Superior temporal gyrus (tissue), 1 donor: ENCODE results near the gene ARHGEF7.
"Not testable (repeated sequence)": the region's sequence is repeated elsewhere in the genome, so short reads cannot be mapped to it uniquely, and the experiment has no call there.

Experiments used
- DNase-seq: peaks from one replicate; pipeline ENCODE4 v3.0.0-alpha.2; 2016; ENCODE audit errors: extremely low spot score

The ARHGEF7 gene

GRCh38 chr13:111198732-111199378 is 83.7 kb downstream of the ARHGEF7 start:
- DNase-seq: not testable (repeated sequence)

- no peak for DNase-seq
Measured at GRCh38 chr13:111201304-111201940, 86.3 kb downstream of the ARHGEF7 start.

- DNase-seq: no peak
Measured at GRCh38 chr13:111202156-111202621, 87.1 kb downstream of the ARHGEF7 start.

GRCh38 chr13:111202745-111203144 is 87.6 kb downstream of the ARHGEF7 start:
- peak; percentile 75 for DNase-seq

- peak; percentile 14 for DNase-seq
Measured at GRCh38 chr13:111203736-111204389, 88.8 kb downstream of the ARHGEF7 start.

GRCh38 chr13:111204438-111205177 is 89.5 kb downstream of the ARHGEF7 start:
- peak; percentile 19 for DNase-seq

- no peak for DNase-seq
Measured at GRCh38 chr13:111206148-111206547, 91.0 kb downstream of the ARHGEF7 start.

- peak; percentile 91 for DNase-seq
Measured at GRCh38 chr13:111209613-111210012, 94.5 kb downstream of the ARHGEF7 start.

GRCh38 chr13:111210091-111210490 is 95.0 kb downstream of the ARHGEF7 start:
- no peak for DNase-seq

- DNase-seq: peak; percentile 80
Measured at GRCh38 chr13:111210544-111211469, 95.7 kb downstream of the ARHGEF7 start.

GRCh38 chr13:111211789-111212516 is 96.8 kb downstream of the ARHGEF7 start:
- DNase-seq: peak; percentile 33

- peak; percentile 33 for DNase-seq
Measured at GRCh38 chr13:111212517-111212873, 97.4 kb downstream of the ARHGEF7 start.

GRCh38 chr13:111213964-111214726 is 99.0 kb downstream of the ARHGEF7 start:
- peak; percentile 49 for DNase-seq

GRCh38 chr13:111215081-111216047 is 100.3 kb downstream of the ARHGEF7 start:
- peak; percentile 8 for DNase-seq

GRCh38 chr13:111216166-111216960 is 101.3 kb downstream of the ARHGEF7 start:
- DNase-seq: no peak

- no peak for DNase-seq
Measured at GRCh38 chr13:111217641-111218040, 102.5 kb downstream of the ARHGEF7 start.

- peak; percentile 67 for DNase-seq
Measured at GRCh38 chr13:111219280-111219679, 104.2 kb downstream of the ARHGEF7 start.

GRCh38 chr13:111219950-111220349 is 104.8 kb downstream of the ARHGEF7 start:
- DNase-seq: no peak
